ENCODE results near the gene AK9.

DNA sequence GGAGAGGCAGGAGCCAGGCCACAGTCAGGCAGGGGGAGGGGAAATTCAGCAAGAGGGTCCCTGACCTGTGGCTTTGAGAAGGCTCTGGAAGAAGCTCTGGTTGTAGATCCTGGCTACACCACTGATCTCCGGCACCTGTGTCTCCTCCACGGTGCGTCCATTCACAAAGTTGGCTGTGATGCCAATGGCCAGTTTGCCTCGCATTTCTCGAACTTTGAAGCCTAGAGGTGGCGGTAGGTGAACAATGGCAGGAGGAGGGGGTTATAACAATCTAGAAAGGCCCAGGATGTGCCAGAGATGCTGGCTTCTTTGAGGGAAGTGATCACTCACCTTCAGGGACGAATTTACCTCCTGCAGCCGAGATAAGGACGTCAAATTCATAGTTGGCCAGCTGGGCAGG, 238.8 kb downstream of the AK9 start:
- TF ChIP-seq, protein P1, sequence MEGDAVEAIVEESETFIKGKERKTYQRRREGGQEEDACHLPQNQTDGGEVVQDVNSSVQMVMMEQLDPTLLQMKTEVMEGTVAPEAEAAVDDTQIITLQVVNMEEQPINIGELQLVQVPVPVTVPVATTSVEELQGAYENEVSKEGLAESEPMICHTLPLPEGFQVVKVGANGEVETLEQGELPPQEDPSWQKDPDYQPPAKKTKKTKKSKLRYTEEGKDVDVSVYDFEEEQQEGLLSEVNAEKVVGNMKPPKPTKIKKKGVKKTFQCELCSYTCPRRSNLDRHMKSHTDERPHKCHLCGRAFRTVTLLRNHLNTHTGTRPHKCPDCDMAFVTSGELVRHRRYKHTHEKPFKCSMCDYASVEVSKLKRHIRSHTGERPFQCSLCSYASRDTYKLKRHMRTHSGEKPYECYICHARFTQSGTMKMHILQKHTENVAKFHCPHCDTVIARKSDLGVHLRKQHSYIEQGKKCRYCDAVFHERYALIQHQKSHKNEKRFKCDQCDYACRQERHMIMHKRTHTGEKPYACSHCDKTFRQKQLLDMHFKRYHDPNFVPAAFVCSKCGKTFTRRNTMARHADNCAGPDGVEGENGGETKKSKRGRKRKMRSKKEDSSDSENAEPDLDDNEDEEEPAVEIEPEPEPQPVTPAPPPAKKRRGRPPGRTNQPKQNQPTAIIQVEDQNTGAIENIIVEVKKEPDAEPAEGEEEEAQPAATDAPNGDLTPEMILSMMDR (IDR thresholded peaks at IDR 0.05; ENCODE audit: borderline replicate concordance, extremely low read depth, low read length, poor library complexity, severe bottlenecking), result no peak
- no peak for TF ChIP-seq EZH2 (IDR thresholded peaks at IDR 0.05; ENCODE audit: borderline replicate concordance, low read depth, low read length, severe bottlenecking)

Measured in DND-41 (cell line).